Neural progenitor cell (in vitro differentiated cells): ENCODE data around the gene ERO1B.

Experiments
- CTCF ChIP-seq: fragments of 200-600 bp; sonication (generic); IDR thresholded peaks from 2 replicates; pipeline ENCODE4 v1.5.1; 2017; ENCODE audit warnings: antibody characterized with exemption, mild to moderate bottlenecking
- EZH2phosphoT487 ChIP-seq: fragments of 200-600 bp; sonication (generic); IDR thresholded peaks from 2 replicates; pipeline ENCODE4 v1.6.1; 2017; ENCODE audit warnings: antibody characterized with exemption

- TF ChIP-seq CTCF (no peak), EZH2phosphoT487 (no peak)
Observed at GRCh38 chr1:236253918-236254637, 27.7 kb downstream of the ERO1B start.
